ENCODE results near the gene WFDC8.

Gene WFDC8

GRCh38 chr20:45502561-45502960, 76.5 kb downstream of the WFDC8 start:
- H3K4me3 ChIP-seq (ENCODE audit: low read depth, low read length), result no peak overlapping the region
- no peak for DNase-seq (ENCODE audit: low read depth, low spot score)
- no peak for TF ChIP-seq CTCF (IDR thresholded peaks at IDR 0.05; ENCODE audit: low read depth, low read length)
- in situ Hi-C loops (cut with HindIII; ENCODE audit: low sequenced_read_pairs), result no loop called here
